Natural killer cell (primary cell): ENCODE results near the gene ZBED1. TPM values are rescaled to one million over a fixed set of nuclear protein-coding genes. Genes with fewer than 3 reads are reported as not detected.

Source experiments
- ATAC-seq, 3 donors: fragments of 150-1000 bp in 2 of 3; fragments of 200-7000 bp in 1 of 3; cut with Tn5 transposase; 1 replicate in 1 of 3; 2 replicates in 2 of 3; pipeline ENCODE4 v1.10.0; 2021; ENCODE audit warnings: mild to moderate bottlenecking in 2 of 3, moderate library complexity in 2 of 3
- DNase-seq, 2 donors: peaks; one replicate each; pipeline versions ENCODE4 v3.0.0 to v3.0.0-alpha.2; 2013 to 2021; ENCODE audit warnings: mixed read lengths in 1 of 2
- H3K27ac ChIP-seq: one replicate; pipeline ENCODE4 v1.5.1; 2013; ENCODE audit warnings: mild to moderate bottlenecking, low read length
- H3K27me3 ChIP-seq: one replicate; pipeline ENCODE4 v1.6.1; 2013; ENCODE audit warnings: low read length; ENCODE audit not compliant: control insufficient read depth, insufficient read depth
- H3K36me3 ChIP-seq: one replicate; pipeline ENCODE4 v1.6.1; 2013; ENCODE audit warnings: low read length; ENCODE audit not compliant: control insufficient read depth, insufficient read depth
- H3K4me1 ChIP-seq: one replicate; pipeline ENCODE4 v1.6.1; 2013; ENCODE audit warnings: low read length; ENCODE audit not compliant: control insufficient read depth, insufficient read depth
- H3K4me3 ChIP-seq: one replicate; pipeline ENCODE4 v1.5.1; 2013; ENCODE audit warnings: low read length
- H3K9me3 ChIP-seq: one replicate; pipeline ENCODE4 v1.6.1; 2013; ENCODE audit warnings: low read length; ENCODE audit not compliant: control insufficient read depth, insufficient read depth
- H3K27ac Mint-ChIP-seq, 2 donors: one replicate each; pipeline ENCODE4 v1.8.0; 2022; ENCODE audit warnings: mild to moderate bottlenecking in 2 of 2, mixed read lengths in 2 of 2, moderate library complexity in 1 of 2
- H3K27me3 Mint-ChIP-seq, 2 donors: one replicate each; pipeline ENCODE4 v1.8.0; 2022; ENCODE audit warnings: low read depth in 2 of 2, mixed read lengths in 2 of 2
- H3K36me3 Mint-ChIP-seq: one replicate; pipeline ENCODE4 v1.8.0; 2022; ENCODE audit warnings: mixed read lengths
- H3K4me1 Mint-ChIP-seq, 2 donors: one replicate each; pipeline ENCODE4 v1.8.0; 2022; ENCODE audit warnings: mixed read lengths in 2 of 2
- H3K4me3 Mint-ChIP-seq: one replicate; pipeline ENCODE4 v1.8.0; 2022; ENCODE audit warnings: mild to moderate bottlenecking, moderate library complexity, mixed read lengths
- H3K9me3 Mint-ChIP-seq, 2 donors: one replicate each; pipeline ENCODE4 v1.8.0; 2022; ENCODE audit warnings: mixed read lengths in 2 of 2
- CTCF ChIP-seq: fragments of 200-600 bp; IDR thresholded peaks from one replicate; pipeline ENCODE4 v1.8.0; 2022; ENCODE audit warnings: antibody characterized with exemption
- WGBS: methylation state at CpG from one replicate; pipeline ENCODE4 v1.1.7; 2013; ENCODE audit warnings: missing lambda C conversion rate; ENCODE audit not compliant: insufficient coverage; 5-methylcytosine and 5-hydroxymethylcytosine counted together
- intact Hi-C: fragments of 100-400 bp; cut with micrococcal nuclease; formaldehyde crosslinking; loops from one replicate; pipeline ENCODE4 v1.14.2; 2022
- total RNA-seq, 4 donors: library from RNA; stranded (reverse); fragments of 120-200 nt in 1 of 4; gene quantifications; one replicate each; pipeline versions ENCODE4 v1.2.3 to v1.2.4, GENCODE V29; 2013 to 2022

The ZBED1 gene
- total RNA-seq, 3 donors from 2014 or later (not counting 1 experiment from before 2014, with no cell fraction given) = 30.5 to 36.3 (median 33.8) TPM

- TF ChIP-seq CTCF = no peak
- Histone ChIP-seq H3K4me3 (no peak overlapping the region), H3K9me3 (no peaks in the 10 kb centered on the region), H3K4me1 (no peaks in the 10 kb centered on the region), H3K27me3 (no peaks in the 10 kb centered on the region), H3K36me3 (no peaks in the 10 kb centered on the region), H3K27ac (no peak overlapping the region)
- 68% methylated on average over 4 of the region's 8 CpGs for WGBS
- no peaks in the 10 kb centered on the region for H3K4me1 Mint-ChIP-seq
- peaks cover 0 to 13% of the 10 kb centered on the region in 2 donors for H3K27me3 Mint-ChIP-seq
- H3K9me3 Mint-ChIP-seq = no peaks in the 10 kb centered on the region
- no peak for ATAC-seq
- intact Hi-C loops = no loop called here
- H3K27ac Mint-ChIP-seq = no peak overlapping the region
- H3K4me3 Mint-ChIP-seq = no peak overlapping the region
- no peak for DNase-seq
- H3K36me3 Mint-ChIP-seq = no peaks in the 10 kb centered on the region
Observed at GRCh38 chrX:2541603-2542002, 40.8 kb upstream of the ZBED1 start.

DNA sequence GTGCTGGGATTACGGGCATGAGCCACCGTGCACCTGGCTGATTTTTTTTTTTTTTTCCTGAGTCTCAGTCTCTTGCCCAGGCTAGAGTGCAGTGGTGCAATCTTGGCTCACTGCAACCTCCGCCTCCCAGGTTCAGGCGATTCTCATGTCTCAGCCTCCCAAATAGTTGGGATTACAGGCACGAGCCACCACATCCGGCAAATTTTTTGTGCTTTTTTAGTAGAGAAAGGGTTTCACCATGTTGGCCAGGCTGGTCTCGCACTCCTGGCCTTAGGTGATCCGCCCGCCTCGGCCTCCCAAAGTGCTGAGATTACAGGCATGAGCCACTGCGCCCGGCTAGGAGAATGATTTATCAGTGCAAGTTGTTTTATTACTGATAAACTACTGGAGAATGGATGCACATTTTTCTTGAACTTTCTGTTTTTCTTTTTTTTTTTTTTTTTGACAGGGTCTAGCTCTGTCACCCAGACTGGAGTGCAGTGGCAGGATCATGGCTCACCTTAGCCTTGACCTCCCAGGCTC is 39.7 kb upstream of the ZBED1 start:
- Histone ChIP-seq H3K36me3 (no peaks in the 10 kb centered on the region), H3K27ac (no peak overlapping the region), H3K4me3 (no peak overlapping the region), H3K27me3 (peaks cover 2% of the 10 kb centered on the region), H3K4me1 (no peaks in the 10 kb centered on the region), H3K9me3 (no peaks in the 10 kb centered on the region)
- WGBS = 84% methylated on average over 10 of the region's 12 CpGs
- Mint-ChIP-seq H3K36me3 (no peaks in the 10 kb centered on the region), H3K27me3 (peaks cover 0 to 13% of the 10 kb centered on the region in 2 donors), H3K9me3 (no peaks in the 10 kb centered on the region), H3K27ac (no peak overlapping the region), H3K4me1 (no peaks in the 10 kb centered on the region), H3K4me3 (no peak overlapping the region)
- no peak for ATAC-seq
- DNase-seq = no peak
- TF ChIP-seq CTCF = no peak
- intact Hi-C loops = no loop called here

- no peak for TF ChIP-seq CTCF
- Histone ChIP-seq H3K4me1 (no peaks in the 10 kb centered on the region), H3K27me3 (peaks cover 2% of the 10 kb centered on the region), H3K4me3 (no peak overlapping the region), H3K36me3 (no peaks in the 10 kb centered on the region), H3K27ac (no peak overlapping the region), H3K9me3 (no peaks in the 10 kb centered on the region)
- no peak overlapping the region for H3K4me3 Mint-ChIP-seq
- H3K9me3 Mint-ChIP-seq = peaks cover 0 to under 1% of the 10 kb centered on the region in 2 donors
- H3K4me1 Mint-ChIP-seq = no peaks in the 10 kb centered on the region
- H3K36me3 Mint-ChIP-seq = no peaks in the 10 kb centered on the region
- ATAC-seq (no peak), DNase-seq (no peak)
- no peak overlapping the region for H3K27ac Mint-ChIP-seq
- peaks cover 1 to 13% of the 10 kb centered on the region in 2 donors for H3K27me3 Mint-ChIP-seq
- intact Hi-C loops = no loop called here
- WGBS = 71% methylated on average over 2 of the region's 3 CpGs
Observed at GRCh38 chrX:2539586-2539985, 38.8 kb upstream of the ZBED1 start.
